ENCODE measurements around the gene ARL5B. TPM values are rescaled to one million over a fixed set of nuclear protein-coding genes. Genes with fewer than 3 reads are reported as not detected.
A peak's percentile ranks its signal among the peaks of the same experiment; 100 is the strongest.

Gene ARL5B
- total and polyA plus RNA-seq, 2 of the 4 experiments (the other 2 are of a cell fraction): 5.9 to 12.0 TPM

GRCh38 chr10:18689498-18689897 lies 30.3 kb downstream of the ARL5B start:
- no CpG with 5 or more reads among the region's 3 CpGs for WGBS, 2 experiments (ENCODE audit: extremely low coverage in 2 of 2, insufficient read length in 1 of 2)
- Histone ChIP-seq H2AFZ (replicated peaks; ENCODE audit: low read length, poor library complexity) (no peak overlapping the region), H4K8ac (ENCODE audit: low read depth in 2 of 2, low read length in 2 of 2) (no peak overlapping the region), H3K4me2 (ENCODE audit: low read depth, low read length) (no peak overlapping the region), H4K5ac (ENCODE audit: low read depth, low read length) (no peak overlapping the region), H3K4me3 (ENCODE audit: insufficient read depth, low read depth, low read length) (no peak overlapping the region), H3K18ac (ENCODE audit: low read depth, low read length) (no peak overlapping the region), H3K27ac (ENCODE audit: insufficient read depth, low read length) (no peak overlapping the region), H3K14ac (replicated peaks; ENCODE audit: low read depth, low read length) (no peak overlapping the region), H2AK5ac (ENCODE audit: low read depth, low read length) (no peak overlapping the region), H3K36me3 (ENCODE audit: control insufficient read depth, insufficient read depth, low read length) (no peaks in the 10 kb centered on the region), H3K23ac (ENCODE audit: low read depth, low read length) (no peak overlapping the region), H4K91ac (ENCODE audit: insufficient read depth, low read depth, low read length) (no peak overlapping the region), H3K9ac (ENCODE audit: low read depth, low read length) (no peak overlapping the region), H3K9me1 (ENCODE audit: insufficient read depth, low read length) (no peaks in the 10 kb centered on the region), H2BK120ac (ENCODE audit: low read depth, low read length) (no peak overlapping the region), H2AK9ac (replicated peaks; ENCODE audit: low read depth, low read length, poor library complexity) (no peak overlapping the region), H2BK5ac (ENCODE audit: low read depth, low read length, poor library complexity, severe bottlenecking) (no peak overlapping the region), H3K27me3 (ENCODE audit: control insufficient read depth, insufficient read depth, low read length) (no peaks in the 10 kb centered on the region), H3K79me1 (ENCODE audit: low read depth in 1 of 2, low read length in 2 of 2) (no peaks in the 10 kb centered on the region), H3K56ac (ENCODE audit: extremely low read depth, insufficient read depth, low read length) (no peak overlapping the region), H4K20me1 (ENCODE audit: insufficient read depth, low read length) (no peaks in the 10 kb centered on the region), H2BK15ac (ENCODE audit: low read depth, low read length) (no peak overlapping the region), H3K4me1 (ENCODE audit: control insufficient read depth, insufficient read depth, low read length) (no peaks in the 10 kb centered on the region; the same call in 1 of the 2 replicates), H2BK20ac (ENCODE audit: low read depth, low read length) (no peak overlapping the region), H3K4ac (ENCODE audit: low read depth, low read length) (no peak overlapping the region), H3K9me3 (ENCODE audit: control insufficient read depth, insufficient read depth, low read length) (no peaks in the 10 kb centered on the region)
- peak; percentile 87 for ATAC-seq (ENCODE audit: low read depth)
- CTCF ChIA-PET: interaction anchor here (0.6 to 1.3 kb wide), 3 partner anchors 12 to 1085 kb away, joined by 3 to 4 read pairs (median 3); no protein-coding TSS in a partner anchor
- in situ Hi-C loops (cut with MboI; ENCODE audit: low sequenced_read_pairs) (loop anchor here (10.0 to 25.0 kb wide), 2 partner anchors 945 to 1098 kb away; no protein-coding TSS in a partner anchor), dilution Hi-C loops (cut with HindIII; ENCODE audit: low sequenced_read_pairs, unreplicated experiment) (no loop called here), intact Hi-C loops (cut with micrococcal nuclease) (loop anchor here (2.0 kb wide), 2 partner anchors 725 to 1127 kb away; partner anchors contain the start of gene PLXDC2)
- POLR2A ChIA-PET (ENCODE audit: unreplicated experiment): no interaction called here
- BruUV-seq (replicated peaks): no TSS peak
- DNase-seq: peak; percentile 65
- no peak for TF ChIP-seq NFE2L2 (IDR thresholded peaks at IDR 0.05; ENCODE audit: low read depth, low read length)
- peak; percentile 62; the same call in 1 of the 2 replicates for TF ChIP-seq SMC3 (IDR thresholded peaks at IDR 0.05; ENCODE audit: low read depth, low read length)
- no peak for TF ChIP-seq FOS (IDR thresholded peaks at IDR 0.05; ENCODE audit: low read depth, low read length)
- no peak for TF ChIP-seq CEBPB (IDR thresholded peaks at IDR 0.05; ENCODE audit: low read depth, low read length)
- TF ChIP-seq MXI1 (IDR thresholded peaks at IDR 0.05; ENCODE audit: borderline replicate concordance, low read depth, low read length): no peak
- TF ChIP-seq RAD21 (IDR thresholded peaks at IDR 0.05; ENCODE audit: low read length): peak; percentile 76
- TF ChIP-seq CTCF (conservative IDR thresholded peaks at IDR 0.05; ENCODE audit: low read depth, low read length): peak; percentile 70
- TF ChIP-seq USF2 (IDR thresholded peaks at IDR 0.05; ENCODE audit: low read depth, low read length): no peak
- TF ChIP-seq RFX5 (IDR thresholded peaks at IDR 0.05; ENCODE audit: low read depth, low read length): no peak
- no peak for TF ChIP-seq MAZ (IDR thresholded peaks at IDR 0.05; ENCODE audit: borderline replicate concordance, low read depth, low read length)
- no peak for TF ChIP-seq MAFK (IDR thresholded peaks at IDR 0.05; ENCODE audit: low read depth, low read length)
- TF ChIP-seq CHD1 (IDR thresholded peaks at IDR 0.05; ENCODE audit: low read depth, low read length): no peak
- TF ChIP-seq BHLHE40 (IDR thresholded peaks at IDR 0.05; ENCODE audit: low read depth, low read length): no peak
- TF ChIP-seq ELK1 (IDR thresholded peaks at IDR 0.05; ENCODE audit: borderline replicate concordance, low read depth, low read length): no peak
- no peak for TF ChIP-seq POLR2A (IDR thresholded peaks at IDR 0.05; ENCODE audit: low read depth, low read length)

Data from IMR-90 (cell line).